ENCODE results near the gene CHST13. TPM values are rescaled to one million over a fixed set of nuclear protein-coding genes. Genes with fewer than 3 reads are reported as not detected.
A peak's percentile ranks its signal among the peaks of the same experiment; 100 is the strongest.

CHST13 gene
- total RNA-seq, 1 experiment from 2014 or later, result not detected

- DNase-seq, result no peak
- Histone ChIP-seq H3K27me3 (peaks cover 8% of the 10 kb centered on the region; the same call in 1 of the 2 replicates), H3K36me3 (no peaks in the 10 kb centered on the region)
Observed at GRCh38 chr3:126543457-126544061, 19.6 kb downstream of the CHST13 start.

GRCh38 chr3:126544596-126545281 is 20.8 kb downstream of the CHST13 start:
- H3K27me3 ChIP-seq, result peaks cover 11% of the 10 kb centered on the region; the same call in 1 of the 2 replicates
- DNase-seq, result no peak
- no peak overlapping the region for H3K4me3 ChIP-seq
- H3K9me3 ChIP-seq (replicated peaks), result no peaks in the 10 kb centered on the region
- H3K36me3 ChIP-seq, result no peaks in the 10 kb centered on the region
- no peaks in the 10 kb centered on the region for H3K4me1 ChIP-seq
- H3K27ac ChIP-seq, result no peak overlapping the region

More at GRCh38 chr3:126543457-126544061, 19.6 kb downstream of the CHST13 start:
- no peaks in the 10 kb centered on the region for H3K9me3 ChIP-seq (replicated peaks)
- no peak overlapping the region for H3K4me3 ChIP-seq
- H3K27ac ChIP-seq, result no peak overlapping the region
- no peaks in the 10 kb centered on the region for H3K4me1 ChIP-seq

GRCh38 chr3:126545544-126545943 is 21.6 kb downstream of the CHST13 start:
- Histone ChIP-seq H3K27me3 (peaks cover 12% of the 10 kb centered on the region; the same call in 1 of the 2 replicates), H3K4me1 (no peaks in the 10 kb centered on the region), H3K27ac (no peak overlapping the region), H3K4me3 (no peak overlapping the region), H3K36me3 (no peaks in the 10 kb centered on the region), H3K9me3 (replicated peaks) (no peaks in the 10 kb centered on the region)
- no peak for DNase-seq

- DNase-seq, result no peak
Observed at GRCh38 chr3:126546013-126546412, 22.1 kb downstream of the CHST13 start.

GRCh38 chr3:126546549-126547239 is 22.7 kb downstream of the CHST13 start:
- H3K36me3 ChIP-seq, result no peaks in the 10 kb centered on the region
- H3K9me3 ChIP-seq (replicated peaks), result no peaks in the 10 kb centered on the region
- no peak overlapping the region for H3K27ac ChIP-seq
- no peak overlapping the region for H3K4me3 ChIP-seq
- DNase-seq, result no peak
- H3K4me1 ChIP-seq, result no peaks in the 10 kb centered on the region
- H3K27me3 ChIP-seq, result peaks cover 12% of the 10 kb centered on the region; the same call in 1 of the 2 replicates

More at GRCh38 chr3:126546013-126546412, 22.1 kb downstream of the CHST13 start:
- H3K27me3 ChIP-seq, result peaks cover 12% of the 10 kb centered on the region; the same call in 1 of the 2 replicates
- no peaks in the 10 kb centered on the region for H3K4me1 ChIP-seq
- no peak overlapping the region for H3K27ac ChIP-seq
- H3K4me3 ChIP-seq, result no peak overlapping the region
- H3K36me3 ChIP-seq, result no peaks in the 10 kb centered on the region
- no peaks in the 10 kb centered on the region for H3K9me3 ChIP-seq (replicated peaks)

GRCh38 chr3:126547721-126548120 is 23.8 kb downstream of the CHST13 start:
- Histone ChIP-seq H3K27ac (no peak overlapping the region), H3K36me3 (no peaks in the 10 kb centered on the region), H3K27me3 (peaks cover 12% of the 10 kb centered on the region; the same call in 1 of the 2 replicates), H3K9me3 (replicated peaks) (no peaks in the 10 kb centered on the region), H3K4me3 (no peak overlapping the region), H3K4me1 (no peaks in the 10 kb centered on the region)
- DNase-seq, result no peak

- DNase-seq, result peak in 1 of 2 experiments; percentile 0
- peaks cover 12% of the 10 kb centered on the region; the same call in 1 of the 2 replicates for H3K27me3 ChIP-seq
- H3K4me3 ChIP-seq, result no peak overlapping the region
- no peak overlapping the region for H3K27ac ChIP-seq
- H3K4me1 ChIP-seq, result no peaks in the 10 kb centered on the region
- H3K9me3 ChIP-seq (replicated peaks), result no peaks in the 10 kb centered on the region
- no peaks in the 10 kb centered on the region for H3K36me3 ChIP-seq
Observed at GRCh38 chr3:126548556-126549466, 24.9 kb downstream of the CHST13 start.

- Histone ChIP-seq H3K9me3 (replicated peaks) (no peaks in the 10 kb centered on the region), H3K27ac (no peak overlapping the region), H3K36me3 (no peaks in the 10 kb centered on the region), H3K4me3 (no peak overlapping the region), H3K4me1 (no peaks in the 10 kb centered on the region), H3K27me3 (peaks cover 12% of the 10 kb centered on the region; the same call in 1 of the 2 replicates)
- DNase-seq, result peak in 1 of 2 experiments; percentile 3
Observed at GRCh38 chr3:126549861-126550487, 26.0 kb downstream of the CHST13 start.

GRCh38 chr3:126550488-126551051 is 26.6 kb downstream of the CHST13 start:
- no peak for DNase-seq
- H3K9me3 ChIP-seq (replicated peaks), result no peaks in the 10 kb centered on the region
- H3K4me1 ChIP-seq, result no peaks in the 10 kb centered on the region
- no peaks in the 10 kb centered on the region for H3K36me3 ChIP-seq
- H3K27ac ChIP-seq, result no peak overlapping the region
- peaks cover 12% of the 10 kb centered on the region; the same call in 1 of the 2 replicates for H3K27me3 ChIP-seq
- no peak overlapping the region for H3K4me3 ChIP-seq

DNA sequence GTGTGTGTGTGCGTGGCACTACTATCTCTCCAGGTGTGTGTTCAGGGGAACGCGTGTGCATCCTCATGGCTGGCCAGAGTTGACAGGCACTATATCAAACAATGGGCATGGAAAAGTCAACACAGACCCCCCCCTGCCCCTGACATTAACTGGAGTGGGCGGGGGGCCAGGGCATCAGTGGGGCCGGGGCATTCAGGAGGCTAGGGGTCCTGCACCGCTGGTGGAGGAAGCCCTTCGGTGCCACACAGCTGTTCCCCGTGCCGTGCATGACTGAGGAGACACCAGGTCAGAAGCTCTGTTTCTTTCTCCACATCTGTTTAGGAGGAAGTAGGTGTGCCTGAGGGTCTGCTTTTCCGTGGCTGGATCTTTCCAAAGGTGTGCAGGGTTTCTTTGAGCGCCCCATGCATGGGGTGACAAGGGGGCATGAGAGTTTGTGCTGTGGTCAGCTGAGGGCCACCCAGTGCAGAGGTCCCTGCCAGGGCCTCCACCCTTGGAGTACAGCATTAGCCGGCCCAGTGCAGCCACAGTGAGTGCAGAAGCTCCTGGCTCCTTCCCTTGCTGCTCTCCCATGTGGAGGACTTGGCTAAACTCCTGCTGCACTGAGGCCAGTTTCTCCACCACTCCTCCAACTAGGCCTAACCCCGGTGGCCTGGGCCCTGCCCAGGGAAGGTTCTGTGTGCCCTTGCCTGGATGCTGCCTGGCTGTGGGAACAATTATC is 27.3 kb downstream of the CHST13 start:
- Histone ChIP-seq H3K27me3 (peaks cover 12% of the 10 kb centered on the region; the same call in 1 of the 2 replicates), H3K4me3 (no peak overlapping the region), H3K9me3 (replicated peaks) (no peaks in the 10 kb centered on the region), H3K4me1 (no peaks in the 10 kb centered on the region), H3K36me3 (no peaks in the 10 kb centered on the region), H3K27ac (no peak overlapping the region)
- no peak for DNase-seq

DNA sequence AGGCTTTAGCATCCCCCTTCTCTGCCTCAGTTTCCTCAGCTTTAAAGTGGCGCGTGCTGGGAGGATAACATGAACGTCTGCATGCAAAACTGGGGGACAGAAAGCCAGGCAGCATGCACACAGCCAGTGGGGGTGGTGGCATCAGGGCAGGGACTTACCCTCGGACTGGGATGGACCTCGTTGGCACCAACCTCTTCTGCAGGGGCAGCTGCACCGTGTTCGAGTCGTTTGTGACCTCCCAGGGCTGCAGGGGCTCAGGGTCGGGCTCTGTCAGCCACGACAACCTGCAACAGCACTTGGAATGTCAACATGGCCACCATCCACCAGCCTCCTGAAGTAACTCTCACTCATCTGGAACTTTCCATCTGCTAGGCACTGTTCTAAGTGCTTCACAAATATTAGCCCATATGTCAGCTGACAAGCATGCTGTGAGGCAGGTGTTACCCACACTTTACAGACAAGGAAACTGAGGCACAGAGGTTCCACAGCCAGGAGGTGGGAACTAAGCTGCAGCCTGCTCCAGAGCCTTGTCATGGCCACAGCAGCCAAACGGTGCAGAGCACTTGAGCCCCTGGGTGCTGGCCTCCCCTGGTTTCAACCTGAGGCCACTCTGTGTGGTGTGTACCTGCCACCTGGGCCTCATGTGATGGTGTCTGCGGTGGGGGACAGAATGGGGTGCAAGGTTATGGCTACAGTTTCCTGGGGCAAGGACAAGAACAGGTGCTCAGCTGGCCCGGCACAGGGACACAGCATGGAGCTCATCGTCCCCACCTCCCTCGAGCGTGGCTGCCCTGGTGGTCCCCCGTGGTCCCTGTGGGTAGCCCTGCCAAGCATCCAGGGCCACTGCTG is 28.1 kb downstream of the CHST13 start:
- no peak overlapping the region for H3K4me3 ChIP-seq
- H3K27me3 ChIP-seq, result peaks cover 5% of the 10 kb centered on the region; the same call in 1 of the 2 replicates
- no peak for DNase-seq
- H3K27ac ChIP-seq, result no peak overlapping the region
- no peaks in the 10 kb centered on the region for H3K4me1 ChIP-seq
- no peaks in the 10 kb centered on the region for H3K36me3 ChIP-seq
- no peaks in the 10 kb centered on the region for H3K9me3 ChIP-seq (replicated peaks)

- 0 out of 2 replicates have a peak, but pooled peaks cover 5% of the 10 kb centered on the region for H3K27me3 ChIP-seq
- H3K4me1 ChIP-seq, result no peaks in the 10 kb centered on the region
- H3K9me3 ChIP-seq (replicated peaks), result no peaks in the 10 kb centered on the region
- H3K36me3 ChIP-seq, result no peaks in the 10 kb centered on the region
- no peak overlapping the region for H3K27ac ChIP-seq
- H3K4me3 ChIP-seq, result no peak overlapping the region
- no peak for DNase-seq
Observed at GRCh38 chr3:126552688-126553283, 28.8 kb downstream of the CHST13 start.

Data from SJCRH30 (cell line).